OCI-LY1 (cell line): Measurements from ENCODE around the gene PHF24.

Experiments used
- H2AFZ ChIP-seq: fragments of 200-600 bp; sonication (generic), shearing (Covaris generic); 2 replicates; pipeline ENCODE4 v1.6.0; 2014; ENCODE audit warnings: antibody characterized with exemption, mild to moderate bottlenecking, low read length
- H3F3A ChIP-seq: fragments of 200-600 bp; sonication (generic), shearing (Covaris generic); 2 replicates; pipeline ENCODE4 v1.6.0; 2014; ENCODE audit warnings: mild to moderate bottlenecking, antibody characterized with exemption, low read length, moderate library complexity; ENCODE audit not compliant: insufficient read depth
- H3K27ac ChIP-seq: fragments of 200-600 bp; sonication (generic); 2 replicates; pipeline ENCODE4 v1.5.1; 2014; ENCODE audit warnings: low read length, mixed run types, mild to moderate bottlenecking, low read depth; ENCODE audit not compliant: poor library complexity, severe bottlenecking
- H3K27me3 ChIP-seq: fragments of 200-600 bp; sonication (generic); 2 replicates; pipeline ENCODE4 v1.6.0; 2014; ENCODE audit warnings: antibody characterized with exemption, mild to moderate bottlenecking, low read length, moderate library complexity; ENCODE audit not compliant: insufficient read depth
- H3K36me3 ChIP-seq: fragments of 200-600 bp; sonication (generic); 2 replicates; pipeline ENCODE4 v1.6.1; 2014; ENCODE audit warnings: mild to moderate bottlenecking, antibody characterized with exemption, low read length, moderate library complexity, mixed read lengths; ENCODE audit not compliant: insufficient read depth
- H3K4me1 ChIP-seq: fragments of 200-600 bp; sonication (generic); 2 replicates; pipeline ENCODE4 v1.5.1; 2014; ENCODE audit warnings: mild to moderate bottlenecking, low read length, moderate library complexity; ENCODE audit not compliant: insufficient read depth, severe bottlenecking
- H3K4me2 ChIP-seq: fragments of 200-600 bp; sonication (generic), shearing (Covaris generic); 2 replicates; pipeline ENCODE4 v1.6.1; 2014; ENCODE audit warnings: low read length
- H3K4me3 ChIP-seq: fragments of 200-600 bp; sonication (generic); 2 replicates; pipeline ENCODE4 v1.5.1; 2014; ENCODE audit warnings: low read length, low read depth, mild to moderate bottlenecking, mixed read lengths; ENCODE audit not compliant: poor library complexity, severe bottlenecking
- H3K79me2 ChIP-seq: fragments of 200-600 bp; shearing (Covaris generic); 2 replicates; pipeline ENCODE4 v1.6.1; 2016; ENCODE audit warnings: mixed run types, low read length, mixed read lengths; ENCODE audit not compliant: insufficient read depth
- H3K9ac ChIP-seq: fragments of 200-600 bp; sonication (generic), shearing (Covaris generic); 2 replicates; pipeline ENCODE4 v1.6.1; 2014; ENCODE audit warnings: mild to moderate bottlenecking, low read length, mixed read lengths
- H3K9me2 ChIP-seq: fragments of 200-600 bp; sonication (generic), shearing (Covaris generic); 2 replicates; pipeline ENCODE4 v1.6.1; 2014; ENCODE audit warnings: low read depth, mild to moderate bottlenecking, low read length, mixed read lengths
- H3K9me3 ChIP-seq: fragments of 200-600 bp; shearing (Covaris generic); 2 replicates; pipeline ENCODE4 v1.6.1; 2014; ENCODE audit warnings: low read length, mixed read lengths
- H4K20me1 ChIP-seq: fragments of 200-600 bp; sonication (generic), shearing (Covaris generic); 2 replicates; pipeline ENCODE4 v1.6.0; 2016; ENCODE audit warnings: mild to moderate bottlenecking, low read length; ENCODE audit not compliant: insufficient read depth
- EZH2 ChIP-seq: fragments of 200-600 bp; sonication (generic), shearing (Covaris generic); IDR thresholded peaks from 2 replicates; pipeline ENCODE4 v1.8.0; 2017; ENCODE audit warnings: borderline replicate concordance, mixed run types, mild to moderate bottlenecking, antibody characterized with exemption, low read length, moderate library complexity, mixed read lengths
- TF ChIP-seq, protein P1 (sequence below): fragments of 200-600 bp; sonication (generic), shearing (Covaris generic); IDR thresholded peaks from 2 replicates; pipeline ENCODE4 v1.5.1; 2017; ENCODE audit warnings: mild to moderate bottlenecking, antibody characterized with exemption, low read length, moderate library complexity, mixed read lengths

The PHF24 gene

DNA sequence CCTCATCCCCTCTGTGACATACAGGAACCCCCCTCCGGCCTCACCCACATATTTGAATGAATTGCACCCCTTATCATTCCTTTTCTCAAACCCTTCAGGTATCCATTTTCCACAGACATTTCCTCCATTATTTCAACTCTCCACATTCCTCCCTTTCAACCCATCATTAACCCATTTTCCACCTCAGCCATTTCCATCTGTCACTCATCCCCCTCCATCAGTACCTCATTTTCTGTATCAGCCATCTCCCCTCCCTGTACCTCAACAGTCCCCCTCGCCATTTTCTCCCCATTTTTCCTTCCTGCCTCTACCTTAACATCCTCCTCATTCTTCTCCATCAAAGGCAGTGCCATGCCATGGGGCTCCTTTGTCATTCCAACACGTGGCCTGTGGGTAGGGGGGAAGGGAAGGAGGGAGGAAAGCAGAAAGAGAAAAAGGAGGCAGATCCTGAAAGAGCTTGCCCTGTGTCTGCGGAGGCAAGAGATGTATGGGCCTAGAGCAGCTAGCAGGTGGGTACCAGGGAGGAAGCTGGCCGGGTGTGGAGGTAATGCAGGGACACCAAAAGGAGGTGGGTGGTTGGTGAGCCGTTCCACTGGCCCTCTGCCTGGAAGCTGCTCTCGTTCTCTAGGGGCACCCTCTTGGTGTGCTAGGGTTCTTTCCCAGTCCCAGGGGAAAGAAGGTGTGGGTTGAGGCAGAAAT is 33.0 kb downstream of the PHF24 start:
- Histone ChIP-seq H3K4me1 (peaks cover 17% of the 10 kb centered on the region), H3K36me3 (no peaks in the 10 kb centered on the region), H3K79me2 (no peaks in the 10 kb centered on the region), H3K9ac (no peak overlapping the region), H3K9me3 (no peaks in the 10 kb centered on the region), H3K9me2 (no peaks in the 10 kb centered on the region), H3K4me3 (no peak overlapping the region), H3K27ac (no peak overlapping the region), H3K4me2 (no peak overlapping the region; the same call in 1 of the 2 replicates), H4K20me1 (no peaks in the 10 kb centered on the region), H3K27me3 (no peaks in the 10 kb centered on the region), H2AFZ (no peak overlapping the region), H3F3A (no peaks in the 10 kb centered on the region)
- TF ChIP-seq, protein P1, sequence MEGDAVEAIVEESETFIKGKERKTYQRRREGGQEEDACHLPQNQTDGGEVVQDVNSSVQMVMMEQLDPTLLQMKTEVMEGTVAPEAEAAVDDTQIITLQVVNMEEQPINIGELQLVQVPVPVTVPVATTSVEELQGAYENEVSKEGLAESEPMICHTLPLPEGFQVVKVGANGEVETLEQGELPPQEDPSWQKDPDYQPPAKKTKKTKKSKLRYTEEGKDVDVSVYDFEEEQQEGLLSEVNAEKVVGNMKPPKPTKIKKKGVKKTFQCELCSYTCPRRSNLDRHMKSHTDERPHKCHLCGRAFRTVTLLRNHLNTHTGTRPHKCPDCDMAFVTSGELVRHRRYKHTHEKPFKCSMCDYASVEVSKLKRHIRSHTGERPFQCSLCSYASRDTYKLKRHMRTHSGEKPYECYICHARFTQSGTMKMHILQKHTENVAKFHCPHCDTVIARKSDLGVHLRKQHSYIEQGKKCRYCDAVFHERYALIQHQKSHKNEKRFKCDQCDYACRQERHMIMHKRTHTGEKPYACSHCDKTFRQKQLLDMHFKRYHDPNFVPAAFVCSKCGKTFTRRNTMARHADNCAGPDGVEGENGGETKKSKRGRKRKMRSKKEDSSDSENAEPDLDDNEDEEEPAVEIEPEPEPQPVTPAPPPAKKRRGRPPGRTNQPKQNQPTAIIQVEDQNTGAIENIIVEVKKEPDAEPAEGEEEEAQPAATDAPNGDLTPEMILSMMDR = no peak
- TF ChIP-seq EZH2 = no peak

DNA sequence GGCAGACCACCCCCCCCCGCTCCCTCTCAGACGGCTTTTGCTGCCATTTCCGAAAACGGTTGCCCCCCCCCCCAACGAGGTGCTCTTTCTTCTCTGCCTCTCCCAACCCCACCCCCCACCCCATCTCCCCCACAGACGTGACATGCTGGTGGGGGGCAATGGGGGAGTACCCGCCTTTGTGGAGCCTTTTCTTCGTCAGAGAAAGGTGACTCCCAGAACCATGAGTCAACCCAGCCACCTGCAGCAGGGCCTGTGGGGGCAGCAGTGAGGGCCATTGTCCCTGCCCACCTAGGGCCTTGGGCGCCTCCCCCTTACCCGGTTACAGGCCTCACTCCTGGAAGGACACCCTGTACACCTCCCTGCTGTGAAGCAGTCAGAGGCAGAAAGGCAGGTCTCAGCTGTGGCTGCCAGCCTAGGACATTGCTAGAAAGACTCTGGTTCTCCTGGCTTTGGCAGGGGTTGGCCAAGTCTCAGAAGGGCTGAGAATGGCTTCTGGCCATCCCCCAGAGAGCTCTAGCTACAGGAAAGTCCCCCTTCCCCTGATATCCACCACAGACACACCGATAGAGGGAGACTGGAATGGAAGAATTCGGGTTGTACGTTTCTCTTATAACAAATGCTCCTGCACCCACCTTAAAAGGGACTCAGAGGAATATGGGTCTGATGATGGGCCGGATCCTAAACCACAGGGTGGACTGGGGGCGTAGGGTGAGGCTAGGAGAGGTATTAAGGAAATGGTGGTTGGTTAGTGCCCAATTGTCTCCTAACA is 33.7 kb downstream of the PHF24 start:
- Histone ChIP-seq H3F3A (no peaks in the 10 kb centered on the region), H3K79me2 (no peaks in the 10 kb centered on the region), H4K20me1 (no peaks in the 10 kb centered on the region), H3K4me2 (no peak overlapping the region), H3K27ac (no peak overlapping the region), H3K27me3 (no peaks in the 10 kb centered on the region), H2AFZ (no peak overlapping the region), H3K9me2 (no peaks in the 10 kb centered on the region), H3K4me1 (peaks cover 17% of the 10 kb centered on the region), H3K36me3 (no peaks in the 10 kb centered on the region), H3K9ac (no peak overlapping the region), H3K9me3 (no peaks in the 10 kb centered on the region), H3K4me3 (no peak overlapping the region)
- TF ChIP-seq EZH2 = no peak

DNA sequence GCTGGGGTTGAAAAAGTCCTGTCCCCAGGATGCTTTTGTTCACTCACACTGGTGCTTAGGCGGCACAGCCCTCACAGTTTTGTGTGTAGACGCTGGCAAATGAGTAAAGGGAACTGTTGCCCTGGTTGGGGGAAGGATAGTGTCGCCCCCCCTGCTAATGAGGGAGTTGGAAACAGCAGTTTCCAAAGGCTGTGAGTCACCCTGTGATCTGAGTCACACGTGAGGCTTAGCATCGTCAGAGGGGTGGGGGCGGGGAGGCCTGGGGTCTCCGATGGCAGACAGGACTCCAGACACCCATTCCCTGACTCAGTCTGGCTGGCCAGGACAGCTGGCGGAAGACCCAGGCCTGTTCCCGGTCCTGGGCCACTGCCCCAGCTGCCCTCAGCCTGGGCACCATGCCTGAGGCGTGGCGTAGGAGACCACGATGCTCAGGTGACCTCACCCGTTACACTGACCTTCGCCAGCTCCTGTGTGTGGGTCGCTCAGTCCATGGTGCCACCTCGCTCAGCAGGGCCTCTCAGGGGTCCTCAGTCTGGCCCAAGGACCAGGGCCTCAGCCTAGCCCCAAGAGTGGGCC is 34.4 kb downstream of the PHF24 start:
- no peak overlapping the region for H3K4me3 ChIP-seq
- H3K36me3 ChIP-seq = no peaks in the 10 kb centered on the region
- H3K9me3 ChIP-seq = no peaks in the 10 kb centered on the region
- H3K27me3 ChIP-seq = no peaks in the 10 kb centered on the region
- no peak overlapping the region for H3K9ac ChIP-seq
- H4K20me1 ChIP-seq = no peaks in the 10 kb centered on the region
- TF ChIP-seq EZH2 = no peak
- TF ChIP-seq, protein P1 = no peak
- no peak overlapping the region for H3K27ac ChIP-seq
- no peak overlapping the region for H2AFZ ChIP-seq
- H3F3A ChIP-seq = no peaks in the 10 kb centered on the region
- no peaks in the 10 kb centered on the region for H3K9me2 ChIP-seq
- H3K4me2 ChIP-seq = no peak overlapping the region
- H3K4me1 ChIP-seq = peaks cover 17% of the 10 kb centered on the region
- no peaks in the 10 kb centered on the region for H3K79me2 ChIP-seq
